H1 (cell line): ENCODE measurements around the gene PTPRF. TPM values are rescaled to one million over a fixed set of nuclear protein-coding genes. Genes with fewer than 3 reads are reported as not detected.

ENCODE experiments used
- polyA plus RNA-seq, 7 experiments: library from polyadenylated mRNA; depleted of rRNA in 3 of 7; stranded (reverse) in 5 of 7; unstranded in 2 of 7; fragments of >200 nt in 5 of 7; fragments of 200-250 nt in 2 of 7; gene quantifications; 1 replicate in 5 of 7; 2 replicates in 1 of 7; 4 replicates in 1 of 7; pipeline versions ENCODE4 v1.2.1 to v1.2.3, GENCODE V29; 2011 to 2013; ENCODE audit warnings: missing spikeins in 2 of 7, mixed read lengths in 2 of 7
- total RNA-seq: library from RNA; stranded (reverse); fragmentation: NEBNext Ultra II Directional; extraction: Animal tissue kit (Norgen Biotek cat#: 25700); gene quantifications from 2 replicates; pipeline ENCODE4 v1.2.1, GENCODE V29; 2021
- TF ChIP-seq, protein P1 (sequence below): fragments of 300-600 bp; sonication (generic); IDR thresholded peaks from 2 replicates; pipeline ENCODE4 v1.7.1; 2012; ENCODE audit warnings: low read length, moderate library complexity, mild to moderate bottlenecking, inconsistent platforms; ENCODE audit not compliant: insufficient replicate concordance

PTPRF gene
- total and polyA plus RNA-seq, 2 of the 8 experiments (the other 6 are each of a cell fraction or from before 2014, with no cell fraction given) = 136 to 231 TPM

DNA sequence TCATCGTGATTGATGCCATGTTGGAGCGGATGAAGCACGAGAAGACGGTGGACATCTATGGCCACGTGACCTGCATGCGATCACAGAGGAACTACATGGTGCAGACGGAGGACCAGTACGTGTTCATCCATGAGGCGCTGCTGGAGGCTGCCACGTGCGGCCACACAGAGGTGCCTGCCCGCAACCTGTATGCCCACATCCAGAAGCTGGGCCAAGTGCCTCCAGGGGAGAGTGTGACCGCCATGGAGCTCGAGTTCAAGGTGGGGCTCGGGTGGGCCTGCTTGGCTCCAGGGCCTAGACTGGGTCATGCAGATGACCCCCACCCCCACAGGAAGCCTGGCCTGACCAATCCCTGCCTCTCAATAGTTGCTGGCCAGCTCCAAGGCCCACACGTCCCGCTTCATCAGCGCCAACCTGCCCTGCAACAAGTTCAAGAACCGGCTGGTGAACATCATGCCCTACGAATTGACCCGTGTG lies 88.7 kb downstream of the PTPRF start (continued):
- TF ChIP-seq, protein P1, sequence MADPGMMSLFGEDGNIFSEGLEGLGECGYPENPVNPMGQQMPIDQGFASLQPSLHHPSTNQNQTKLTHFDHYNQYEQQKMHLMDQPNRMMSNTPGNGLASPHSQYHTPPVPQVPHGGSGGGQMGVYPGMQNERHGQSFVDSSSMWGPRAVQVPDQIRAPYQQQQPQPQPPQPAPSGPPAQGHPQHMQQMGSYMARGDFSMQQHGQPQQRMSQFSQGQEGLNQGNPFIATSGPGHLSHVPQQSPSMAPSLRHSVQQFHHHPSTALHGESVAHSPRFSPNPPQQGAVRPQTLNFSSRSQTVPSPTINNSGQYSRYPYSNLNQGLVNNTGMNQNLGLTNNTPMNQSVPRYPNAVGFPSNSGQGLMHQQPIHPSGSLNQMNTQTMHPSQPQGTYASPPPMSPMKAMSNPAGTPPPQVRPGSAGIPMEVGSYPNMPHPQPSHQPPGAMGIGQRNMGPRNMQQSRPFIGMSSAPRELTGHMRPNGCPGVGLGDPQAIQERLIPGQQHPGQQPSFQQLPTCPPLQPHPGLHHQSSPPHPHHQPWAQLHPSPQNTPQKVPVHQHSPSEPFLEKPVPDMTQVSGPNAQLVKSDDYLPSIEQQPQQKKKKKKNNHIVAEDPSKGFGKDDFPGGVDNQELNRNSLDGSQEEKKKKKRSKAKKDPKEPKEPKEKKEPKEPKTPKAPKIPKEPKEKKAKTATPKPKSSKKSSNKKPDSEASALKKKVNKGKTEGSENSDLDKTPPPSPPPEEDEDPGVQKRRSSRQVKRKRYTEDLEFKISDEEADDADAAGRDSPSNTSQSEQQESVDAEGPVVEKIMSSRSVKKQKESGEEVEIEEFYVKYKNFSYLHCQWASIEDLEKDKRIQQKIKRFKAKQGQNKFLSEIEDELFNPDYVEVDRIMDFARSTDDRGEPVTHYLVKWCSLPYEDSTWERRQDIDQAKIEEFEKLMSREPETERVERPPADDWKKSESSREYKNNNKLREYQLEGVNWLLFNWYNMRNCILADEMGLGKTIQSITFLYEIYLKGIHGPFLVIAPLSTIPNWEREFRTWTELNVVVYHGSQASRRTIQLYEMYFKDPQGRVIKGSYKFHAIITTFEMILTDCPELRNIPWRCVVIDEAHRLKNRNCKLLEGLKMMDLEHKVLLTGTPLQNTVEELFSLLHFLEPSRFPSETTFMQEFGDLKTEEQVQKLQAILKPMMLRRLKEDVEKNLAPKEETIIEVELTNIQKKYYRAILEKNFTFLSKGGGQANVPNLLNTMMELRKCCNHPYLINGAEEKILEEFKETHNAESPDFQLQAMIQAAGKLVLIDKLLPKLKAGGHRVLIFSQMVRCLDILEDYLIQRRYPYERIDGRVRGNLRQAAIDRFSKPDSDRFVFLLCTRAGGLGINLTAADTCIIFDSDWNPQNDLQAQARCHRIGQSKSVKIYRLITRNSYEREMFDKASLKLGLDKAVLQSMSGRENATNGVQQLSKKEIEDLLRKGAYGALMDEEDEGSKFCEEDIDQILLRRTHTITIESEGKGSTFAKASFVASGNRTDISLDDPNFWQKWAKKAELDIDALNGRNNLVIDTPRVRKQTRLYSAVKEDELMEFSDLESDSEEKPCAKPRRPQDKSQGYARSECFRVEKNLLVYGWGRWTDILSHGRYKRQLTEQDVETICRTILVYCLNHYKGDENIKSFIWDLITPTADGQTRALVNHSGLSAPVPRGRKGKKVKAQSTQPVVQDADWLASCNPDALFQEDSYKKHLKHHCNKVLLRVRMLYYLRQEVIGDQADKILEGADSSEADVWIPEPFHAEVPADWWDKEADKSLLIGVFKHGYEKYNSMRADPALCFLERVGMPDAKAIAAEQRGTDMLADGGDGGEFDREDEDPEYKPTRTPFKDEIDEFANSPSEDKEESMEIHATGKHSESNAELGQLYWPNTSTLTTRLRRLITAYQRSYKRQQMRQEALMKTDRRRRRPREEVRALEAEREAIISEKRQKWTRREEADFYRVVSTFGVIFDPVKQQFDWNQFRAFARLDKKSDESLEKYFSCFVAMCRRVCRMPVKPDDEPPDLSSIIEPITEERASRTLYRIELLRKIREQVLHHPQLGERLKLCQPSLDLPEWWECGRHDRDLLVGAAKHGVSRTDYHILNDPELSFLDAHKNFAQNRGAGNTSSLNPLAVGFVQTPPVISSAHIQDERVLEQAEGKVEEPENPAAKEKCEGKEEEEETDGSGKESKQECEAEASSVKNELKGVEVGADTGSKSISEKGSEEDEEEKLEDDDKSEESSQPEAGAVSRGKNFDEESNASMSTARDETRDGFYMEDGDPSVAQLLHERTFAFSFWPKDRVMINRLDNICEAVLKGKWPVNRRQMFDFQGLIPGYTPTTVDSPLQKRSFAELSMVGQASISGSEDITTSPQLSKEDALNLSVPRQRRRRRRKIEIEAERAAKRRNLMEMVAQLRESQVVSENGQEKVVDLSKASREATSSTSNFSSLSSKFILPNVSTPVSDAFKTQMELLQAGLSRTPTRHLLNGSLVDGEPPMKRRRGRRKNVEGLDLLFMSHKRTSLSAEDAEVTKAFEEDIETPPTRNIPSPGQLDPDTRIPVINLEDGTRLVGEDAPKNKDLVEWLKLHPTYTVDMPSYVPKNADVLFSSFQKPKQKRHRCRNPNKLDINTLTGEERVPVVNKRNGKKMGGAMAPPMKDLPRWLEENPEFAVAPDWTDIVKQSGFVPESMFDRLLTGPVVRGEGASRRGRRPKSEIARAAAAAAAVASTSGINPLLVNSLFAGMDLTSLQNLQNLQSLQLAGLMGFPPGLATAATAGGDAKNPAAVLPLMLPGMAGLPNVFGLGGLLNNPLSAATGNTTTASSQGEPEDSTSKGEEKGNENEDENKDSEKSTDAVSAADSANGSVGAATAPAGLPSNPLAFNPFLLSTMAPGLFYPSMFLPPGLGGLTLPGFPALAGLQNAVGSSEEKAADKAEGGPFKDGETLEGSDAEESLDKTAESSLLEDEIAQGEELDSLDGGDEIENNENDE = no peak
